ENCODE results near the gene CFAP99. TPM values are rescaled to one million over a fixed set of nuclear protein-coding genes. Genes with fewer than 3 reads are reported as not detected.

CFAP99 gene
- total RNA-seq, 1 experiment from 2014 or later = 0.16 TPM

Other genes with a start within 250 kb of the CFAP99 start
- 13.3 and 13.9 TPM in 2 replicates for gene HAUS3, start 176.8 kb upstream of the CFAP99 start, total RNA-seq (2022)
- 2.8 and 3.1 TPM in 2 replicates for gene POLN, start 176.8 kb upstream of the CFAP99 start, total RNA-seq (2022)
- 42.8 and 50.2 TPM in 2 replicates for gene MXD4, start 156.8 kb upstream of the CFAP99 start, total RNA-seq (2022)
- 1.6 and 2.5 TPM in 2 replicates for gene ZFYVE28, start 310 bp upstream of the CFAP99 start, total RNA-seq (2022)
- 81.4 and 89.7 TPM in 2 replicates for gene RNF4, start 50.2 kb downstream of the CFAP99 start, total RNA-seq (2022)
- gene FAM193A, start 117.7 kb downstream of the CFAP99 start, total RNA-seq (2022) = 30.7 and 31.3 TPM in 2 replicates

Measured in MCF 10A (cell line).